ENCODE results near the gene ROPN1B.
"Not testable (repeated sequence)": the region's sequence is repeated elsewhere in the genome, so short reads cannot be mapped to it uniquely, and the experiment has no call there.

Gene ROPN1B

DNA sequence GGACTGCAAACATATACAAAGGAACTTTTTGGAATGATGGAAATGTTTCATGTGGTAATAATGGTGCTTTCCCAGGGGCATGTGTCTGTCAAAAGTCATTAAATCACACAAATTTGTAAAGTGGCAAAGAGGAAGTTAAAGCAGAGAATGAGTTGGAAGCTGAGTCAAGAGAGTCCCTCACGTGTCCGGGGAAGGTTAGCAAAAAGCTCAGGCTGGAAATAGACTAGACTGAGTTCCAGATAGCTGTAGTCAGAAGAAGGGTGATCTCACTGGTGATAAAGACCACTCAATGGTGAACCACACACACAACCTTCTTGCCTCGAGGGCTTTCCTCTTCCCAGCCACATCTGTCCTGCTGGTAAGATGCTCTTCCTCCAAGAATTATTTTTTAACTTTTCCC, 20.1 kb upstream of the ROPN1B start:
- H3K27me3 ChIP-seq (ENCODE audit: control insufficient read depth, insufficient read depth, low read length); H3K9me3 ChIP-seq (ENCODE audit: control insufficient read depth, low read length); H3K9ac ChIP-seq; H3K79me2 ChIP-seq; H2AFZ ChIP-seq; H3K4me1 ChIP-seq; H3K27ac ChIP-seq; H3K4me2 ChIP-seq (ENCODE audit: low read length); H3K4me3 ChIP-seq (ENCODE audit: low read depth, low read length); H3K36me3 ChIP-seq (ENCODE audit: control insufficient read depth, insufficient read depth, low read length): not testable (repeated sequence)

- H3K27ac ChIP-seq; H3K9me3 ChIP-seq (ENCODE audit: control insufficient read depth, low read length); H3K9ac ChIP-seq; H3K79me2 ChIP-seq; H3K36me3 ChIP-seq (ENCODE audit: control insufficient read depth, insufficient read depth, low read length); H3K4me3 ChIP-seq (ENCODE audit: low read depth, low read length); H3K4me1 ChIP-seq; H3K4me2 ChIP-seq (ENCODE audit: low read length); H2AFZ ChIP-seq; H3K27me3 ChIP-seq (ENCODE audit: control insufficient read depth, insufficient read depth, low read length): not testable (repeated sequence)
Measured at GRCh38 chr3:125951176-125951575, 17.8 kb upstream of the ROPN1B start.

- not testable (repeated sequence) for H3K27me3 ChIP-seq (ENCODE audit: control insufficient read depth, insufficient read depth, low read length); H3K9ac ChIP-seq; H3K9me3 ChIP-seq (ENCODE audit: control insufficient read depth, low read length); H3K4me2 ChIP-seq (ENCODE audit: low read length); H3K4me3 ChIP-seq (ENCODE audit: low read depth, low read length); H2AFZ ChIP-seq; H3K4me1 ChIP-seq; H3K79me2 ChIP-seq; H3K36me3 ChIP-seq (ENCODE audit: control insufficient read depth, insufficient read depth, low read length); H3K27ac ChIP-seq
Measured at GRCh38 chr3:125957020-125957419, 12.0 kb upstream of the ROPN1B start.

GRCh38 chr3:125957674-125958510, 11.1 kb upstream of the ROPN1B start:
- Histone ChIP-seq H3K27ac (no peak overlapping the region), H3K4me3 (ENCODE audit: low read depth, low read length) (no peak overlapping the region), H3K4me1 (no peaks in the 10 kb centered on the region), H2AFZ (peak overlapping the region; percentile 29), H3K36me3 (ENCODE audit: control insufficient read depth, insufficient read depth, low read length) (no peaks in the 10 kb centered on the region), H3K27me3 (ENCODE audit: control insufficient read depth, insufficient read depth, low read length) (no peaks in the 10 kb centered on the region), H3K79me2 (no peaks in the 10 kb centered on the region), H3K9ac (no peak overlapping the region), H3K9me3 (ENCODE audit: control insufficient read depth, low read length) (no peaks in the 10 kb centered on the region), H3K4me2 (ENCODE audit: low read length) (no peak overlapping the region)
- TF ChIP-seq, protein P1, sequence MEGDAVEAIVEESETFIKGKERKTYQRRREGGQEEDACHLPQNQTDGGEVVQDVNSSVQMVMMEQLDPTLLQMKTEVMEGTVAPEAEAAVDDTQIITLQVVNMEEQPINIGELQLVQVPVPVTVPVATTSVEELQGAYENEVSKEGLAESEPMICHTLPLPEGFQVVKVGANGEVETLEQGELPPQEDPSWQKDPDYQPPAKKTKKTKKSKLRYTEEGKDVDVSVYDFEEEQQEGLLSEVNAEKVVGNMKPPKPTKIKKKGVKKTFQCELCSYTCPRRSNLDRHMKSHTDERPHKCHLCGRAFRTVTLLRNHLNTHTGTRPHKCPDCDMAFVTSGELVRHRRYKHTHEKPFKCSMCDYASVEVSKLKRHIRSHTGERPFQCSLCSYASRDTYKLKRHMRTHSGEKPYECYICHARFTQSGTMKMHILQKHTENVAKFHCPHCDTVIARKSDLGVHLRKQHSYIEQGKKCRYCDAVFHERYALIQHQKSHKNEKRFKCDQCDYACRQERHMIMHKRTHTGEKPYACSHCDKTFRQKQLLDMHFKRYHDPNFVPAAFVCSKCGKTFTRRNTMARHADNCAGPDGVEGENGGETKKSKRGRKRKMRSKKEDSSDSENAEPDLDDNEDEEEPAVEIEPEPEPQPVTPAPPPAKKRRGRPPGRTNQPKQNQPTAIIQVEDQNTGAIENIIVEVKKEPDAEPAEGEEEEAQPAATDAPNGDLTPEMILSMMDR (IDR thresholded peaks at IDR 0.05), result no peak

DNA sequence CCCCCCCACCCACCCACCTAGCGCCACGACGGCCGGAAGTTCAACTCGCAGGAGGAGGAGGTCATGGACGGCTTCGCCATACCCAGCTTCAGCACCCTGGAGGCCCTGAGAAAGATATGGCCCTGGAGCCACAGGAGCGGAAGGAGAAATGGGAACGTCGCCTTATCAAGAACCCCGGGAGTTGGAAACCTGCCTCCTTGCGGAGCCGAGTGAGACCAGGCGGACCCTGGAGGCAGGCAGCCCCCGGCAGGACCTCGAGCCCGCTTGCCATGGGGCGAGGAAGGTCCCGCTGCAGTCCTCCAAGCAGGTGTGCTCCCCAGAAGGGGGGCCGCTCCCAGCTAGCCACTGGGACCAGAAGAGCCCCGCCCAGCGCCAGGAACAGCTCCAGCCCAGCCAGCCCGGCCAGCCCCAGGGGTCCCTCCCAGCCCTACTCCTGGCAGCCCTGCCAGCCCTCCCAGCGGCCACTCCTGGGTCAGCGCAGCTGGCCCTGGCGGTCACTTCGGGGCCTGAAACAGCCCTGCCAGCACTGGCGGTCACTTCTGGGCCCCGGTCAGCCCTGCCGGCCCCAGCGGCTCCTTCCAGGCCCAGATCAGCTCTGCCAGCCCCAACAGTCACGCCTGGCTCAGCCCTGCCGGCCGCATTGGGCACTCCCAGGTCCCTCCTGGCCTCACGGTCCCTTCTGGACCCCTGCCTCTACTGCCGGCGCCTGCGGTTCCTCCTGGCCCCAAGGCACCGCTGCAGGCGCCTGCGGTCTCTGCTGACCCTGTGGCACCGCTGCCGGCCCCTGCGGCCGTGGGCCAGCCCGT, 10.3 kb upstream of the ROPN1B start:
- TF ChIP-seq, protein P1 (IDR thresholded peaks at IDR 0.05), result no peak
- H3K27me3 ChIP-seq (ENCODE audit: control insufficient read depth, insufficient read depth, low read length), result no peaks in the 10 kb centered on the region
- H3K9ac ChIP-seq, result no peak overlapping the region
- no peaks in the 10 kb centered on the region for H3K79me2 ChIP-seq
- H2AFZ ChIP-seq, result no peak overlapping the region
- H3K4me3 ChIP-seq (ENCODE audit: low read depth, low read length), result no peak overlapping the region
- H3K36me3 ChIP-seq (ENCODE audit: control insufficient read depth, insufficient read depth, low read length), result no peaks in the 10 kb centered on the region
- no peaks in the 10 kb centered on the region for H3K9me3 ChIP-seq (ENCODE audit: control insufficient read depth, low read length)
- no peak overlapping the region for H3K27ac ChIP-seq
- H3K4me2 ChIP-seq (ENCODE audit: low read length), result no peak overlapping the region
- no peaks in the 10 kb centered on the region for H3K4me1 ChIP-seq

DNA sequence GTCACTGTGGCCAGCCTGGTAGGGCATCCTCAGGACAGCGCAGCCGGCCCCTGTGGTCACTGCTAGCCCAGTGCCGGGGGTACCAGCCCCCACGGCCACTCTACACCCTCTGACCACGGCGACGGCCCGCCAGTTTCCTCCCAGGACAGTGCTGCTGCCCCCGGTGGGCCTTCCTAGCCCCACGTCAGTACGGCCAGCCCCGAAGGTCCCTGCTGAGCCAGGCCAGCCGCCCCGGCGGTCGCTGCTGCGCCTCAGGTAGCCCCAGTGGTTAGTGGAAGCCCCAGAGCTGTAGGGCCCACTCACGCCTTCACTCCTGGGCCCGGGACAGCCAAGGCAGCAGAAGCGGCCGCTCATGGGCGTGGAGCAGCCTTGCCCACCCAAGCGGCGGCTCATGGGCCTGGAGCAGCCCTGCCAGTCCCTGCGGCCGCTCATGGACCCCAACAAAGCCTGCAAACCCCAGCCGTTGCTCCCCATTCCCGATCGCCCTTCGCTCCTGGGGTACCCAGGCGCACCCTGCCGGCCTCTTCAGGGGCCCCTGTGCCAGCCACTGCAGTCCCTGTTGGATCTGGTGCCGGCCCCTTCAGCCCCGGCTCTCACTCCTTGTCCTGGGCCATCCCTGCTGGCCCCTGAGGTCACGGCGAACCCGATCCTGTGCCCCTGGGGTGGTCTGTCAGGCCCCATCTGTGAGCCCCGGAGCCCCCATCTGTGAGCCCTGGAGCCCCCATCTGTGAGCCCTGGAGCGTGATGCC, 9.5 kb upstream of the ROPN1B start:
- Histone ChIP-seq H3K27me3 (ENCODE audit: control insufficient read depth, insufficient read depth, low read length) (no peaks in the 10 kb centered on the region), H3K4me3 (ENCODE audit: low read depth, low read length) (no peak overlapping the region), H2AFZ (no peak overlapping the region), H3K4me1 (no peaks in the 10 kb centered on the region), H3K9ac (no peak overlapping the region), H3K27ac (no peak overlapping the region), H3K79me2 (no peaks in the 10 kb centered on the region), H3K9me3 (ENCODE audit: control insufficient read depth, low read length) (no peaks in the 10 kb centered on the region), H3K36me3 (ENCODE audit: control insufficient read depth, insufficient read depth, low read length) (no peaks in the 10 kb centered on the region), H3K4me2 (ENCODE audit: low read length) (no peak overlapping the region)
- TF ChIP-seq, protein P1 (IDR thresholded peaks at IDR 0.05), result no peak
